Measurements from ENCODE around the gene PSEN2.
"Not testable (repeated sequence)": the region's sequence is repeated elsewhere in the genome, so short reads cannot be mapped to it uniquely, and the experiment has no call there.

DNA sequence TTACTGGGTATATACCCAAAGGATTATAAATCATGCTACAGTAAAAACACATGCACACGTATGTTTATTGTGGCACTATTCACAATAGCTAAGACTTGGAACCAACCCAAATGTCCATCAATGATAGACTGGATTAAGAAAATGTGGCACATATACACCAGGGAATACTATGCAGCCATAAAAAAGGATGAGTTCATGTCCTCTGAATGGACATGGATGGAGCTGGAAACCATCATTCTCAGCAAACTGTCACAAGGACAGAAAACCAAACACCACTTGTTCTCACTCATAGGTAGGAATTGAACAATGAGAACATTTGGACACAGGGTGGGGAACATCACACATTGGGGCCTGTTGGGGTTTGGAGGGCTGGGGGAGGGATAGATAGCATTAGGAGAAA lies 15.9 kb upstream of the PSEN2 start:
- TF ChIP-seq POLR2A, POLR2AphosphoS5 (IDR thresholded peaks at IDR 0.05): not testable (repeated sequence)
- TF ChIP-seq, protein P1, sequence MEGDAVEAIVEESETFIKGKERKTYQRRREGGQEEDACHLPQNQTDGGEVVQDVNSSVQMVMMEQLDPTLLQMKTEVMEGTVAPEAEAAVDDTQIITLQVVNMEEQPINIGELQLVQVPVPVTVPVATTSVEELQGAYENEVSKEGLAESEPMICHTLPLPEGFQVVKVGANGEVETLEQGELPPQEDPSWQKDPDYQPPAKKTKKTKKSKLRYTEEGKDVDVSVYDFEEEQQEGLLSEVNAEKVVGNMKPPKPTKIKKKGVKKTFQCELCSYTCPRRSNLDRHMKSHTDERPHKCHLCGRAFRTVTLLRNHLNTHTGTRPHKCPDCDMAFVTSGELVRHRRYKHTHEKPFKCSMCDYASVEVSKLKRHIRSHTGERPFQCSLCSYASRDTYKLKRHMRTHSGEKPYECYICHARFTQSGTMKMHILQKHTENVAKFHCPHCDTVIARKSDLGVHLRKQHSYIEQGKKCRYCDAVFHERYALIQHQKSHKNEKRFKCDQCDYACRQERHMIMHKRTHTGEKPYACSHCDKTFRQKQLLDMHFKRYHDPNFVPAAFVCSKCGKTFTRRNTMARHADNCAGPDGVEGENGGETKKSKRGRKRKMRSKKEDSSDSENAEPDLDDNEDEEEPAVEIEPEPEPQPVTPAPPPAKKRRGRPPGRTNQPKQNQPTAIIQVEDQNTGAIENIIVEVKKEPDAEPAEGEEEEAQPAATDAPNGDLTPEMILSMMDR (IDR thresholded peaks at IDR 0.05), result not testable (repeated sequence)

All from prostate gland (tissue), 2 donors.